Measurements from ENCODE around the gene MED4.

- TF ChIP-seq REST (IDR thresholded peaks at IDR 0.05; ENCODE audit: unreplicated experiment) (no peak), EZH2 (IDR thresholded peaks at IDR 0.05; ENCODE audit: low read depth, unreplicated experiment) (no peak), CTCF (conservative IDR thresholded peaks at IDR 0.05; ENCODE audit: low read depth in 2 of 2) (no peak), ETS1 (IDR thresholded peaks at IDR 0.05) (no peak)
These were observed 65.0 kb downstream of the MED4 start for GRCh38 chr13:48029859-48030258.
